OCI-LY1 (cell line): ENCODE measurements around the gene ZNF548.

Source experiments
- H2AFZ ChIP-seq: fragments of 200-600 bp; sonication (generic), shearing (Covaris generic); 2 replicates; pipeline ENCODE4 v1.6.0; 2014; ENCODE audit warnings: antibody characterized with exemption, mild to moderate bottlenecking, low read length
- H3F3A ChIP-seq: fragments of 200-600 bp; sonication (generic), shearing (Covaris generic); 2 replicates; pipeline ENCODE4 v1.6.0; 2014; ENCODE audit warnings: mild to moderate bottlenecking, antibody characterized with exemption, low read length, moderate library complexity; ENCODE audit not compliant: insufficient read depth
- H3K27ac ChIP-seq: fragments of 200-600 bp; sonication (generic); 2 replicates; pipeline ENCODE4 v1.5.1; 2014; ENCODE audit warnings: low read length, mixed run types, mild to moderate bottlenecking, low read depth; ENCODE audit not compliant: poor library complexity, severe bottlenecking
- H3K27me3 ChIP-seq: fragments of 200-600 bp; sonication (generic); 2 replicates; pipeline ENCODE4 v1.6.0; 2014; ENCODE audit warnings: antibody characterized with exemption, mild to moderate bottlenecking, low read length, moderate library complexity; ENCODE audit not compliant: insufficient read depth
- H3K36me3 ChIP-seq: fragments of 200-600 bp; sonication (generic); 2 replicates; pipeline ENCODE4 v1.6.1; 2014; ENCODE audit warnings: mild to moderate bottlenecking, antibody characterized with exemption, low read length, moderate library complexity, mixed read lengths; ENCODE audit not compliant: insufficient read depth
- H3K4me1 ChIP-seq: fragments of 200-600 bp; sonication (generic); 2 replicates; pipeline ENCODE4 v1.5.1; 2014; ENCODE audit warnings: mild to moderate bottlenecking, low read length, moderate library complexity; ENCODE audit not compliant: insufficient read depth, severe bottlenecking
- H3K4me2 ChIP-seq: fragments of 200-600 bp; sonication (generic), shearing (Covaris generic); 2 replicates; pipeline ENCODE4 v1.6.1; 2014; ENCODE audit warnings: low read length
- H3K4me3 ChIP-seq: fragments of 200-600 bp; sonication (generic); 2 replicates; pipeline ENCODE4 v1.5.1; 2014; ENCODE audit warnings: low read length, low read depth, mild to moderate bottlenecking, mixed read lengths; ENCODE audit not compliant: poor library complexity, severe bottlenecking
- H3K79me2 ChIP-seq: fragments of 200-600 bp; shearing (Covaris generic); 2 replicates; pipeline ENCODE4 v1.6.1; 2016; ENCODE audit warnings: mixed run types, low read length, mixed read lengths; ENCODE audit not compliant: insufficient read depth
- H3K9ac ChIP-seq: fragments of 200-600 bp; sonication (generic), shearing (Covaris generic); 2 replicates; pipeline ENCODE4 v1.6.1; 2014; ENCODE audit warnings: mild to moderate bottlenecking, low read length, mixed read lengths
- H3K9me2 ChIP-seq: fragments of 200-600 bp; sonication (generic), shearing (Covaris generic); 2 replicates; pipeline ENCODE4 v1.6.1; 2014; ENCODE audit warnings: low read depth, mild to moderate bottlenecking, low read length, mixed read lengths
- H3K9me3 ChIP-seq: fragments of 200-600 bp; shearing (Covaris generic); 2 replicates; pipeline ENCODE4 v1.6.1; 2014; ENCODE audit warnings: low read length, mixed read lengths
- H4K20me1 ChIP-seq: fragments of 200-600 bp; sonication (generic), shearing (Covaris generic); 2 replicates; pipeline ENCODE4 v1.6.0; 2016; ENCODE audit warnings: mild to moderate bottlenecking, low read length; ENCODE audit not compliant: insufficient read depth
- EZH2 ChIP-seq: fragments of 200-600 bp; sonication (generic), shearing (Covaris generic); IDR thresholded peaks from 2 replicates; pipeline ENCODE4 v1.8.0; 2017; ENCODE audit warnings: borderline replicate concordance, mixed run types, mild to moderate bottlenecking, antibody characterized with exemption, low read length, moderate library complexity, mixed read lengths
- TF ChIP-seq, protein P1 (sequence below): fragments of 200-600 bp; sonication (generic), shearing (Covaris generic); IDR thresholded peaks from 2 replicates; pipeline ENCODE4 v1.5.1; 2017; ENCODE audit warnings: mild to moderate bottlenecking, antibody characterized with exemption, low read length, moderate library complexity, mixed read lengths

Gene ZNF548

DNA sequence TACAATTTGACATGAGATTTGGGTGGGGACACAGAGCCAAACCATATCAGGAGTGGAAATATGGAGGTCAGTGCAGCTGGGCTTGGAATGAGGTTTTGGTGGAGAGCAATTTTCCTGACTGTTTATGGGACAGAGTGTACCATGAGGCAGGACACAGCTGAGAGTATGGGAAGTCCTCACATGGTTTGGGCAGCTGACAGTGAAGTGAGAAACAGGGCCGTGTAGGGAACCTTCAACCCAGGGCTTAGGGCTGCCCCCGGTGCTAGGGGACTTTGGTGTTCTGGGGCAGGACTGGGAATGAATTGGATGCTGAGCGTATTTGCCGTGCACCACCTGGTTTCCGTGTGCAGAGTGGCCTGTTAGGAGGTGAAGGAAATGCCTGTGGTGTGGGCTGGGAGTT lies 6.1 kb downstream of the ZNF548 start:
- Histone ChIP-seq H3K27ac (no peak overlapping the region), H3K36me3 (peaks cover 74% of the 10 kb centered on the region), H3F3A (no peaks in the 10 kb centered on the region), H3K9ac (no peak overlapping the region), H4K20me1 (no peaks in the 10 kb centered on the region), H3K4me2 (no peak overlapping the region), H3K4me1 (peaks cover 6% of the 10 kb centered on the region), H3K27me3 (no peaks in the 10 kb centered on the region), H3K9me2 (no peaks in the 10 kb centered on the region), H3K79me2 (peaks cover 20% of the 10 kb centered on the region), H3K9me3 (peaks cover 26% of the 10 kb centered on the region), H3K4me3 (no peak overlapping the region), H2AFZ (no peak overlapping the region)
- TF ChIP-seq EZH2 = no peak
- TF ChIP-seq, protein P1, sequence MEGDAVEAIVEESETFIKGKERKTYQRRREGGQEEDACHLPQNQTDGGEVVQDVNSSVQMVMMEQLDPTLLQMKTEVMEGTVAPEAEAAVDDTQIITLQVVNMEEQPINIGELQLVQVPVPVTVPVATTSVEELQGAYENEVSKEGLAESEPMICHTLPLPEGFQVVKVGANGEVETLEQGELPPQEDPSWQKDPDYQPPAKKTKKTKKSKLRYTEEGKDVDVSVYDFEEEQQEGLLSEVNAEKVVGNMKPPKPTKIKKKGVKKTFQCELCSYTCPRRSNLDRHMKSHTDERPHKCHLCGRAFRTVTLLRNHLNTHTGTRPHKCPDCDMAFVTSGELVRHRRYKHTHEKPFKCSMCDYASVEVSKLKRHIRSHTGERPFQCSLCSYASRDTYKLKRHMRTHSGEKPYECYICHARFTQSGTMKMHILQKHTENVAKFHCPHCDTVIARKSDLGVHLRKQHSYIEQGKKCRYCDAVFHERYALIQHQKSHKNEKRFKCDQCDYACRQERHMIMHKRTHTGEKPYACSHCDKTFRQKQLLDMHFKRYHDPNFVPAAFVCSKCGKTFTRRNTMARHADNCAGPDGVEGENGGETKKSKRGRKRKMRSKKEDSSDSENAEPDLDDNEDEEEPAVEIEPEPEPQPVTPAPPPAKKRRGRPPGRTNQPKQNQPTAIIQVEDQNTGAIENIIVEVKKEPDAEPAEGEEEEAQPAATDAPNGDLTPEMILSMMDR = no peak

DNA sequence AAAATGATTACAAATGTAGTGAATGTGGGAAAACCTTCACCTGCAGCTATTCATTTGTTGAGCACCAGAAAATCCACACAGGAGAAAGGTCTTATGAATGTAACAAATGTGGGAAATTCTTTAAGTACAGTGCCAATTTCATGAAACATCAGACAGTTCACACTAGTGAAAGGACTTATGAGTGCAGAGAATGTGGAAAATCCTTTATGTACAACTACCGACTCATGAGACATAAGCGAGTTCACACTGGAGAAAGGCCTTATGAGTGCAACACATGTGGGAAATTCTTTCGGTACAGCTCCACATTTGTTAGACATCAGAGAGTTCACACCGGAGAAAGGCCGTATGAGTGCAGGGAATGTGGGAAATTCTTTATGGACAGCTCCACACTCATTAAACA lies 9.2 kb downstream of the ZNF548 start:
- Histone ChIP-seq H3K9me3 (peaks cover 39% of the 10 kb centered on the region), H3K9me2 (no peaks in the 10 kb centered on the region), H3K27ac (no peak overlapping the region), H3K9ac (no peak overlapping the region), H3K4me3 (no peak overlapping the region), H3K36me3 (peaks cover 74% of the 10 kb centered on the region), H3K79me2 (no peaks in the 10 kb centered on the region), H3F3A (no peaks in the 10 kb centered on the region), H4K20me1 (no peaks in the 10 kb centered on the region), H3K4me2 (no peak overlapping the region), H3K27me3 (no peaks in the 10 kb centered on the region), H3K4me1 (no peaks in the 10 kb centered on the region), H2AFZ (no peak overlapping the region)
- TF ChIP-seq, protein P1 = no peak

DNA sequence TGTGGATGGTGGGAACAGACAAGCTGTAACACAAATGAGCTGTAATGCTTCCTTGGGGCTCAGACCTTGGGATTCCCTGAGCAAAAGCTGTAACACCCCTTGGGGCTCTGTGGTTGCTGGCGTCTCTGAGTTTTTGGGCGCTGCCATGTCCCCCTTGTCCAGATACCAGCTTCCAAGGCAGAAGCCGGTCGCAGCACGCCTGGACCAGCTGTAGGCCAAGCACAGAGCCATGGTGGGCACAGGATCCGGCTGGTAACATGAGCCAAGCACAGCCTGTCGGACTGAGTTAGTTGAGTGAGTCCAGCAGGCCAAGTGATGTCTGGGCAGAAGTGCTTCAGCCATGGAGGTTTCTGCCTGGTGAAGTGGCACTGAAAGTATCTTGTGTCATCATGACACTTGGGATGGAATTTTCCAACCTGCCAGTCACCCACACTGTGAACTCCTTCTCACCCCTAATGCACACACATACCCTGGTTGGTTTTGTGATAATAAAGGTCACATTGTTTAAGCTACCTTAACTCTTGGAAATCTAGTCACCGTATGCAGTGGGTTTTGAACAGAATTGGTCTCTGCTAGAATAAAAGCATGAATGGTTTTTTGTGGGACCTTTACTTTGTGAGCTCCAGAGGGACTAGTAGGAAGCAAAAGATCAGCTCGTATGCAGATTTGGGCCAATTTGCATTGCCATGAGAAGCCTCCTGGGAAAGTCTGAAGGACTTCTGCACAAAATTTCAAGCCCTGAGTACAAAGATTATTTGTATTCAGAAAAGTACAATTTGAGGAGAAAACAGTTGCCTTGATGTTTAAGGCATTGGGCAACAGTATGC lies 14.3 kb downstream of the ZNF548 start:
- TF ChIP-seq, protein P1 = no peak
- no peak for TF ChIP-seq EZH2
- no peaks in the 10 kb centered on the region for H3K9me2 ChIP-seq
- H2AFZ ChIP-seq = no peak overlapping the region
- no peaks in the 10 kb centered on the region for H3F3A ChIP-seq
- no peaks in the 10 kb centered on the region for H3K79me2 ChIP-seq
- H3K9ac ChIP-seq = no peak overlapping the region
- H3K4me2 ChIP-seq = no peak overlapping the region
- no peaks in the 10 kb centered on the region for H3K27me3 ChIP-seq
- peaks cover 30% of the 10 kb centered on the region for H3K36me3 ChIP-seq
- H4K20me1 ChIP-seq = no peaks in the 10 kb centered on the region
- peaks cover 29% of the 10 kb centered on the region for H3K9me3 ChIP-seq
- no peak overlapping the region for H3K4me3 ChIP-seq
- no peak overlapping the region for H3K27ac ChIP-seq
- peaks cover 4% of the 10 kb centered on the region for H3K4me1 ChIP-seq
